GM06990 (cell line): Measurements from ENCODE around the gene SCD5.

Experiments used
- DNase-seq: peaks from one replicate; pipeline ENCODE4 v3.0.0-alpha.2; 2011; ENCODE audit not compliant: insufficient read length; ENCODE audit errors: extremely low read depth
- H3K27me3 ChIP-seq: replicated peaks from 2 replicates; pipeline ENCODE4 v1.6.0; 2011; ENCODE audit warnings: low read length; ENCODE audit not compliant: control insufficient read depth, insufficient read depth
- H3K36me3 ChIP-seq: 2 replicates; pipeline ENCODE4 v1.5.1; 2011; ENCODE audit warnings: low read length; ENCODE audit not compliant: control insufficient read depth, insufficient read depth
- H3K4me3 ChIP-seq: replicated peaks from 2 replicates; pipeline ENCODE4 v1.5.1; 2011; ENCODE audit warnings: low read depth, mild to moderate bottlenecking, control low read depth, low read length
- CTCF ChIP-seq: IDR thresholded peaks from 2 replicates; pipeline ENCODE4 v1.5.1; 2011; ENCODE audit warnings: low read length, control low read depth, mild to moderate bottlenecking, inconsistent platforms; ENCODE audit not compliant: insufficient read depth, poor library complexity, severe bottlenecking

The SCD5 gene

GRCh38 chr4:82777857-82778525, 20.6 kb downstream of the SCD5 start:
- no peak for DNase-seq
- TF ChIP-seq CTCF, result no peak
- Histone ChIP-seq H3K4me3 (no peak overlapping the region), H3K36me3 (no peaks in the 10 kb centered on the region), H3K27me3 (no peaks in the 10 kb centered on the region)

GRCh38 chr4:82776925-82777542, 21.6 kb downstream of the SCD5 start:
- no peaks in the 10 kb centered on the region for H3K27me3 ChIP-seq
- no peaks in the 10 kb centered on the region for H3K36me3 ChIP-seq
- no peak for TF ChIP-seq CTCF
- no peak for DNase-seq
- H3K4me3 ChIP-seq, result no peak overlapping the region

- H3K4me3 ChIP-seq, result no peak overlapping the region
- no peaks in the 10 kb centered on the region for H3K36me3 ChIP-seq
- no peak for TF ChIP-seq CTCF
- DNase-seq, result no peak
- H3K27me3 ChIP-seq, result no peaks in the 10 kb centered on the region
Measured at GRCh38 chr4:82775243-82775642, 23.4 kb downstream of the SCD5 start.

GRCh38 chr4:82774711-82775171, 23.9 kb downstream of the SCD5 start:
- DNase-seq, result no peak
- Histone ChIP-seq H3K36me3 (no peaks in the 10 kb centered on the region), H3K4me3 (no peak overlapping the region), H3K27me3 (no peaks in the 10 kb centered on the region)
- TF ChIP-seq CTCF, result no peak

- H3K27me3 ChIP-seq, result no peaks in the 10 kb centered on the region
- no peak for TF ChIP-seq CTCF
- H3K4me3 ChIP-seq, result no peak overlapping the region
- H3K36me3 ChIP-seq, result no peaks in the 10 kb centered on the region
- no peak for DNase-seq
Measured at GRCh38 chr4:82773057-82773456, 25.5 kb downstream of the SCD5 start.
